DOHH2 (cell line): Measurements from ENCODE around the gene MYLK.

Experiments
- EZH2phosphoT487 ChIP-seq: fragments of 200-600 bp; sonication (generic); IDR thresholded peaks from 2 replicates; pipeline ENCODE4 v1.6.1; 2017; ENCODE audit warnings: borderline replicate concordance, mild to moderate bottlenecking, antibody characterized with exemption, low read length, moderate library complexity, mixed read lengths
- TF ChIP-seq, protein P1 (sequence below): fragments of 200-600 bp; sonication (generic); IDR thresholded peaks from one replicate; pipeline ENCODE4 v1.5.1; 2014; ENCODE audit warnings: antibody characterized with exemption, mild to moderate bottlenecking, low read depth, low read length; ENCODE audit not compliant: poor library complexity, severe bottlenecking

DNA sequence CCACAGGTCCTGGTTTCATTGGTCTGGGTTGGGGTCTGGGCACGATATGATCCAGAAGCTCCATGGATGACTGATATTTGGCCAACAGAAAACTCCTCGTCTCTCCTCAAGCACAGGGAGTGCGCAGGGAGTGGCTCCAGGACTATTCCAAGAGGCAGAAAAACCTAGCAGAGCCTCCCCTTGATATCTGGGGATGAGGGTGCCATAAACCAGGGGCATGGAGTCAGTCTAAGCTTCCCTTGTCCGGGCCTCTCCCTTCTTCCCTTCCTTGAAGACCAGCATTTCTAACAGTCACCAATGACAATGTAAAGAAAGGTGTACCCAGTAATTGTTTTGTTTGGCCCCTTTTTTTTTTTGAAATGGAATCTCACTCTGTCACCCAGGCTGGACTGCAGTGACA lies 199.9 kb downstream of the MYLK start:
- TF ChIP-seq EZH2phosphoT487, result no peak
- TF ChIP-seq, protein P1, sequence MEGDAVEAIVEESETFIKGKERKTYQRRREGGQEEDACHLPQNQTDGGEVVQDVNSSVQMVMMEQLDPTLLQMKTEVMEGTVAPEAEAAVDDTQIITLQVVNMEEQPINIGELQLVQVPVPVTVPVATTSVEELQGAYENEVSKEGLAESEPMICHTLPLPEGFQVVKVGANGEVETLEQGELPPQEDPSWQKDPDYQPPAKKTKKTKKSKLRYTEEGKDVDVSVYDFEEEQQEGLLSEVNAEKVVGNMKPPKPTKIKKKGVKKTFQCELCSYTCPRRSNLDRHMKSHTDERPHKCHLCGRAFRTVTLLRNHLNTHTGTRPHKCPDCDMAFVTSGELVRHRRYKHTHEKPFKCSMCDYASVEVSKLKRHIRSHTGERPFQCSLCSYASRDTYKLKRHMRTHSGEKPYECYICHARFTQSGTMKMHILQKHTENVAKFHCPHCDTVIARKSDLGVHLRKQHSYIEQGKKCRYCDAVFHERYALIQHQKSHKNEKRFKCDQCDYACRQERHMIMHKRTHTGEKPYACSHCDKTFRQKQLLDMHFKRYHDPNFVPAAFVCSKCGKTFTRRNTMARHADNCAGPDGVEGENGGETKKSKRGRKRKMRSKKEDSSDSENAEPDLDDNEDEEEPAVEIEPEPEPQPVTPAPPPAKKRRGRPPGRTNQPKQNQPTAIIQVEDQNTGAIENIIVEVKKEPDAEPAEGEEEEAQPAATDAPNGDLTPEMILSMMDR, result no peak
